ENCODE measurements around the gene EIPR1.
"Not testable (repeated sequence)": the region's sequence is repeated elsewhere in the genome, so short reads cannot be mapped to it uniquely, and the experiment has no call there.

The EIPR1 gene

GRCh38 chr2:3202926-3203325, 174.7 kb downstream of the EIPR1 start:
- Histone ChIP-seq H3K9me3 (ENCODE audit: control insufficient read depth, insufficient read depth, low read length) (no peaks in the 10 kb centered on the region), H3K36me3 (ENCODE audit: control insufficient read depth, insufficient read depth, low read length) (no peaks in the 10 kb centered on the region; the same call in 1 of the 2 replicates), H3K4me1 (ENCODE audit: control insufficient read depth, insufficient read depth, low read length) (peaks cover 1% of the 10 kb centered on the region; the same call in 1 of the 2 replicates), H3K4me3 (ENCODE audit: low read length) (no peak overlapping the region), H3K27me3 (ENCODE audit: control insufficient read depth, insufficient read depth, low read length) (no peaks in the 10 kb centered on the region), H3K27ac (ENCODE audit: low read length) (no peak overlapping the region)
- DNase-seq (ENCODE audit: low read depth, low spot score) = no peak
- no CpG with 5 or more reads among the region's 9 CpGs for WGBS (ENCODE audit: insufficient coverage, insufficient read length)

- no peak for DNase-seq (ENCODE audit: low read depth, low spot score)
- H3K9me3 ChIP-seq (ENCODE audit: control insufficient read depth, insufficient read depth, low read length) = no peaks in the 10 kb centered on the region
- no peaks in the 10 kb centered on the region for H3K27me3 ChIP-seq (ENCODE audit: control insufficient read depth, insufficient read depth, low read length)
- H3K4me1 ChIP-seq (ENCODE audit: control insufficient read depth, insufficient read depth, low read length) = peaks cover 4% of the 10 kb centered on the region; the same call in 1 of the 2 replicates
- H3K36me3 ChIP-seq (ENCODE audit: control insufficient read depth, insufficient read depth, low read length) = no peaks in the 10 kb centered on the region; the same call in 1 of the 2 replicates
- no peak overlapping the region for H3K27ac ChIP-seq (ENCODE audit: low read length)
- no peak overlapping the region for H3K4me3 ChIP-seq (ENCODE audit: low read length)
- no CpG with 5 or more reads among the region's 12 CpGs for WGBS (ENCODE audit: insufficient coverage, insufficient read length)
These were observed 176.3 kb downstream of the EIPR1 start for GRCh38 chr2:3201281-3201680.

GRCh38 chr2:3200420-3200939, 177.1 kb downstream of the EIPR1 start:
- no peaks in the 10 kb centered on the region for H3K27me3 ChIP-seq (ENCODE audit: control insufficient read depth, insufficient read depth, low read length)
- no peaks in the 10 kb centered on the region; the same call in 1 of the 2 replicates for H3K36me3 ChIP-seq (ENCODE audit: control insufficient read depth, insufficient read depth, low read length)
- H3K27ac ChIP-seq (ENCODE audit: low read length) = no peak overlapping the region
- H3K4me1 ChIP-seq (ENCODE audit: control insufficient read depth, insufficient read depth, low read length) = peaks cover 4% of the 10 kb centered on the region; the same call in 1 of the 2 replicates
- no CpG with 5 or more reads among the region's 14 CpGs for WGBS (ENCODE audit: insufficient coverage, insufficient read length)
- H3K9me3 ChIP-seq (ENCODE audit: control insufficient read depth, insufficient read depth, low read length) = no peaks in the 10 kb centered on the region
- DNase-seq (ENCODE audit: low read depth, low spot score) = no peak
- H3K4me3 ChIP-seq (ENCODE audit: low read length) = no peak overlapping the region

GRCh38 chr2:3199627-3200345, 177.8 kb downstream of the EIPR1 start:
- H3K36me3 ChIP-seq (ENCODE audit: control insufficient read depth, insufficient read depth, low read length) = no peaks in the 10 kb centered on the region; the same call in 1 of the 2 replicates
- no peaks in the 10 kb centered on the region for H3K9me3 ChIP-seq (ENCODE audit: control insufficient read depth, insufficient read depth, low read length)
- no peak overlapping the region for H3K27ac ChIP-seq (ENCODE audit: low read length)
- DNase-seq (ENCODE audit: low read depth, low spot score) = no peak
- no CpG with 5 or more reads among the region's 12 CpGs for WGBS (ENCODE audit: insufficient coverage, insufficient read length)
- H3K27me3 ChIP-seq (ENCODE audit: control insufficient read depth, insufficient read depth, low read length) = no peaks in the 10 kb centered on the region
- H3K4me3 ChIP-seq (ENCODE audit: low read length) = no peak overlapping the region
- H3K4me1 ChIP-seq (ENCODE audit: control insufficient read depth, insufficient read depth, low read length) = peaks cover 4% of the 10 kb centered on the region; the same call in 1 of the 2 replicates

GRCh38 chr2:3198671-3199192, 178.9 kb downstream of the EIPR1 start:
- H3K27ac ChIP-seq (ENCODE audit: low read length); H3K27me3 ChIP-seq (ENCODE audit: control insufficient read depth, insufficient read depth, low read length); H3K4me1 ChIP-seq (ENCODE audit: control insufficient read depth, insufficient read depth, low read length): not testable (repeated sequence)

GRCh38 chr2:3198119-3198518, 179.5 kb downstream of the EIPR1 start:
- no peak overlapping the region for H3K27ac ChIP-seq (ENCODE audit: low read length)
- H3K4me3 ChIP-seq (ENCODE audit: low read length) = no peak overlapping the region
- no peaks in the 10 kb centered on the region for H3K27me3 ChIP-seq (ENCODE audit: control insufficient read depth, insufficient read depth, low read length)
- H3K4me1 ChIP-seq (ENCODE audit: control insufficient read depth, insufficient read depth, low read length) = peaks cover 4% of the 10 kb centered on the region; the same call in 1 of the 2 replicates
- no CpG with 5 or more reads among the region's 11 CpGs for WGBS (ENCODE audit: insufficient coverage, insufficient read length)
- H3K36me3 ChIP-seq (ENCODE audit: control insufficient read depth, insufficient read depth, low read length) = no peaks in the 10 kb centered on the region
- peak; percentile 13 for DNase-seq (ENCODE audit: low read depth, low spot score)
- H3K9me3 ChIP-seq (ENCODE audit: control insufficient read depth, insufficient read depth, low read length) = no peaks in the 10 kb centered on the region

More at GRCh38 chr2:3198671-3199192, 178.9 kb downstream of the EIPR1 start:
- not testable (repeated sequence) for H3K4me3 ChIP-seq (ENCODE audit: low read length); H3K9me3 ChIP-seq (ENCODE audit: control insufficient read depth, insufficient read depth, low read length); H3K36me3 ChIP-seq (ENCODE audit: control insufficient read depth, insufficient read depth, low read length)
- WGBS (ENCODE audit: insufficient coverage, insufficient read length) = no CpG with 5 or more reads among the region's 10 CpGs
- peak; percentile 9 for DNase-seq (ENCODE audit: low read depth, low spot score)

- peaks cover 4% of the 10 kb centered on the region; the same call in 1 of the 2 replicates for H3K4me1 ChIP-seq (ENCODE audit: control insufficient read depth, insufficient read depth, low read length)
- no peak for DNase-seq (ENCODE audit: low read depth, low spot score)
- no CpG with 5 or more reads among the region's 12 CpGs for WGBS (ENCODE audit: insufficient coverage, insufficient read length)
- no peak overlapping the region for H3K27ac ChIP-seq (ENCODE audit: low read length)
- no peaks in the 10 kb centered on the region for H3K27me3 ChIP-seq (ENCODE audit: control insufficient read depth, insufficient read depth, low read length)
- H3K9me3 ChIP-seq (ENCODE audit: control insufficient read depth, insufficient read depth, low read length) = no peaks in the 10 kb centered on the region
- H3K4me3 ChIP-seq (ENCODE audit: low read length) = no peak overlapping the region
- peaks cover 2% of the 10 kb centered on the region; the same call in 1 of the 2 replicates for H3K36me3 ChIP-seq (ENCODE audit: control insufficient read depth, insufficient read depth, low read length)
These were observed 180.3 kb downstream of the EIPR1 start for GRCh38 chr2:3197308-3197707.

- no peak for DNase-seq (ENCODE audit: low read depth, low spot score)
- Histone ChIP-seq H3K36me3 (ENCODE audit: control insufficient read depth, insufficient read depth, low read length) (peaks cover 5% of the 10 kb centered on the region; the same call in 1 of the 2 replicates), H3K9me3 (ENCODE audit: control insufficient read depth, insufficient read depth, low read length) (no peaks in the 10 kb centered on the region), H3K27ac (ENCODE audit: low read length) (no peak overlapping the region), H3K4me3 (ENCODE audit: low read length) (no peak overlapping the region), H3K27me3 (ENCODE audit: control insufficient read depth, insufficient read depth, low read length) (no peaks in the 10 kb centered on the region), H3K4me1 (ENCODE audit: control insufficient read depth, insufficient read depth, low read length) (peaks cover 4% of the 10 kb centered on the region; the same call in 1 of the 2 replicates)
- no CpG with 5 or more reads among the region's 16 CpGs for WGBS (ENCODE audit: insufficient coverage, insufficient read length)
These were observed 180.9 kb downstream of the EIPR1 start for GRCh38 chr2:3196716-3197115.

- no CpG with 5 or more reads among the region's 21 CpGs for WGBS (ENCODE audit: insufficient coverage, insufficient read length)
- H3K27ac ChIP-seq (ENCODE audit: low read length) = no peak overlapping the region
- H3K27me3 ChIP-seq (ENCODE audit: control insufficient read depth, insufficient read depth, low read length) = no peaks in the 10 kb centered on the region
These were observed 181.8 kb downstream of the EIPR1 start for GRCh38 chr2:3195641-3196476.

GRCh38 chr2:3194828-3195227, 182.8 kb downstream of the EIPR1 start:
- H3K36me3 ChIP-seq (ENCODE audit: control insufficient read depth, insufficient read depth, low read length) = peaks cover 5% of the 10 kb centered on the region; the same call in 1 of the 2 replicates
- H3K27ac ChIP-seq (ENCODE audit: low read length) = no peak overlapping the region
- no peak for DNase-seq (ENCODE audit: low read depth, low spot score)
- peaks cover 4% of the 10 kb centered on the region; the same call in 1 of the 2 replicates for H3K4me1 ChIP-seq (ENCODE audit: control insufficient read depth, insufficient read depth, low read length)
- no peak overlapping the region for H3K4me3 ChIP-seq (ENCODE audit: low read length)
- H3K27me3 ChIP-seq (ENCODE audit: control insufficient read depth, insufficient read depth, low read length) = no peaks in the 10 kb centered on the region
- WGBS (ENCODE audit: insufficient coverage, insufficient read length) = no CpG with 5 or more reads among the region's 11 CpGs
- H3K9me3 ChIP-seq (ENCODE audit: control insufficient read depth, insufficient read depth, low read length) = no peaks in the 10 kb centered on the region

More at GRCh38 chr2:3195641-3196476, 181.8 kb downstream of the EIPR1 start:
- H3K4me1 ChIP-seq (ENCODE audit: control insufficient read depth, insufficient read depth, low read length) = peaks cover 4% of the 10 kb centered on the region; the same call in 1 of the 2 replicates
- H3K36me3 ChIP-seq (ENCODE audit: control insufficient read depth, insufficient read depth, low read length) = peaks cover 5% of the 10 kb centered on the region; the same call in 1 of the 2 replicates
- DNase-seq (ENCODE audit: low read depth, low spot score) = no peak
- no peaks in the 10 kb centered on the region for H3K9me3 ChIP-seq (ENCODE audit: control insufficient read depth, insufficient read depth, low read length)
- H3K4me3 ChIP-seq (ENCODE audit: low read length) = no peak overlapping the region
